NCI-H1092 (cell line): Measurements from ENCODE around the gene ADARB2.
A peak's percentile ranks its signal among the peaks of the same experiment; 100 is the strongest.

Experiments
- DNase-seq: peaks from one replicate; lab custom pipeline; 2025; lab: John Stamatoyannopoulos, UW

ADARB2 gene

GRCh38 chr10:1569208-1569607 is 168.1 kb downstream of the ADARB2 start:
- DNase-seq: no peak

GRCh38 chr10:1567742-1568495 is 169.4 kb downstream of the ADARB2 start:
- DNase-seq: no peak

GRCh38 chr10:1567152-1567551 is 170.2 kb downstream of the ADARB2 start:
- no peak for DNase-seq

DNA sequence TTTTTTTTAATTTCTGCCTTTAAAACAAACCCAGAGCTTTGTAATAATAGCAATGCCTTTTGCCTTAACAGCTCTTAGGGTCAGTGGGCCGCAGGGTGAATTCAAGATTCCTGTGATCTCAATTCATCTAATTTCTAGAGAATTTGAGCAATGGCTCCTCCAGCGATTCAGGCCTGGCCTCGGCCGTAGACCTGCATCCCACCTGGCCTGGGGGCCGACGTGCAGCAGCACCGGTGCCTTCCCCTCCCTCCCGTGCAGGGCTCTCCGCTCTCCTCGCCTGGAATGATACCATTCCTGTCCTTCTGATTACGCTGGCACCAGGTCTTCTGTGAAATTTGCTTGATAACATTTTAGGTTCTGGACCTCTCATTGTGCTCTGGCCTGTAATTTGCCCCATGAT is 172.5 kb downstream of the ADARB2 start:
- DNase-seq: no peak

DNA sequence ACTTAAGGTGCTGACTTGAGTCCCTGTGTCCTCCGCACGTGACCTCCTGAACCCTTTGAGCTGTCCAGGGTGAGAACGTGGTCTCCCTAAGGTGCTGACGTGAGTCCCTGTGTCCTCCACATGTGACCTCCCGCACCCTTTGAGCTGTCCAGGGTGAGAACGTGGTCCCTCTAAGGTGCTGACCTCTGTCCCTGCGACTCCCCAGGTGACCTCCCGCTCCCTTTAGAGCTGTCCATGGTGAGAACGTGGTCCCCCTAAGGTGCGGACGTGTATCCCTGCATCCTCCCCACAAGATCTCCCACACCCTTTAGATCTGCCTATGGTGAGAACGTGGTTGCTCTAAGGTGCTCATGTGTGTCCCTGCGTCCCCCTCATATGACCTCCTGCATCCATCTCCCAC is 174.3 kb downstream of the ADARB2 start:
- DNase-seq: no peak

- DNase-seq: no peak
Observed at GRCh38 chr10:1561731-1562337, 175.5 kb downstream of the ADARB2 start.

GRCh38 chr10:1560535-1561192 is 176.7 kb downstream of the ADARB2 start:
- no peak for DNase-seq

DNA sequence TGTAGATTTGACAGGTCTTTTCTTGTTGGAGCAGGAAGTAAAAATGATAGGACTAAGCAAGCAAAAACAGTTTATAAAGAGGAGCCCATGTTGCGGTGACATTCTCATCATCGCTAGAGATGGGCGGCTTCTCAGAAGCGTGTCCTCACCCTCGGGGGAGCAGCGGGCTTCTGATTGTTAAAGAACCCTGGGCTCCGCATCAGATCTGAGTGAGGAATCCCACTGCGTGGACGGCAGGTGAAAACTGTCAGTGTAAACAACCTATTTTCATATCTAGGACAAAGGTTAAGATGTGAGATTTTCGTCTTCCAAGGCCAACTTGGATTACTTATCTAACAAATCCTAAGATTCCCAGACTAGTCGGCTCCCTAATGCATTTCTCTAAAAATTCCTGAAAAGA is 177.6 kb downstream of the ADARB2 start:
- no peak for DNase-seq

DNA sequence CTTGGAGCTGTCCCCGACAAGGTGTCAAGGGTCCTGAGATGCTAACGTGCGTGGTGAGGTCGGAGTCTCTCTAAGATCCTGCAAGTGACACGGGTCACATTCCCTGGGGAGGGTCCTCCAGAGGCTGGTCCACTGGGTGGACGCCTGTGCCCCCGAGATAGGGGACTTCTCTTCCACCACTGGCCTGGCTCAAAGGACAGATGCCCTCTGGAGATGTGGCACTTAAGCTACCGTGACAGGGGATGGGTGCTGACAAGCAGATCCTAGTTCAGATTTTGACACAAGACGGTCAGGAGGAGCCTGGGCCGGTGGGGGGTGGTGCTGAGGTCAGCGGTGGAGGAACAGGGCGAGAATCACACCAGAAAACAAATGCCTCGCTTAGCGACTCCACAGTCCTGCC is 178.0 kb downstream of the ADARB2 start:
- no peak for DNase-seq

GRCh38 chr10:1558906-1559305 is 178.4 kb downstream of the ADARB2 start:
- DNase-seq: no peak

DNA sequence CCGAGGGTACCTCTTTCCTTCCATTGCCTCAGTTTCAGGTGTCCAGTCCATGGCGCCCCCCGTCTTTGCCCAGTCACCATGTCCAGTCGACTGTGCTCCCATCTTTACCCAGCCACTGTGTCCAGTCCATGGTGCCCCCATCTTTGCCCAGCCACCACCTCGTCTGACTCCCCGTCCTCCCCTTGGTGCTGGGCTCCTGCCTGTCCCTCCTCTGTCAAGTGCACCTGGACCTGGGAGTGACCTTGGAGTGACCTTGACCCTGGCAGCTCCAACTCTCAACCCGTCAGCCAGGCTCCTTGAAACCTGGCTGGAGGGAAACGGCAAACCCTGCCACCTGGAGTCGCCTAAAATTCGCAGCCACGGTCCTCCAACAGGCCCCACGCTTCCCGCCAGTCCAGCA is 180.2 kb downstream of the ADARB2 start:
- DNase-seq: no peak

GRCh38 chr10:1556496-1556895 is 180.8 kb downstream of the ADARB2 start:
- no peak for DNase-seq

GRCh38 chr10:1553951-1554350 is 183.4 kb downstream of the ADARB2 start:
- DNase-seq: no peak

DNA sequence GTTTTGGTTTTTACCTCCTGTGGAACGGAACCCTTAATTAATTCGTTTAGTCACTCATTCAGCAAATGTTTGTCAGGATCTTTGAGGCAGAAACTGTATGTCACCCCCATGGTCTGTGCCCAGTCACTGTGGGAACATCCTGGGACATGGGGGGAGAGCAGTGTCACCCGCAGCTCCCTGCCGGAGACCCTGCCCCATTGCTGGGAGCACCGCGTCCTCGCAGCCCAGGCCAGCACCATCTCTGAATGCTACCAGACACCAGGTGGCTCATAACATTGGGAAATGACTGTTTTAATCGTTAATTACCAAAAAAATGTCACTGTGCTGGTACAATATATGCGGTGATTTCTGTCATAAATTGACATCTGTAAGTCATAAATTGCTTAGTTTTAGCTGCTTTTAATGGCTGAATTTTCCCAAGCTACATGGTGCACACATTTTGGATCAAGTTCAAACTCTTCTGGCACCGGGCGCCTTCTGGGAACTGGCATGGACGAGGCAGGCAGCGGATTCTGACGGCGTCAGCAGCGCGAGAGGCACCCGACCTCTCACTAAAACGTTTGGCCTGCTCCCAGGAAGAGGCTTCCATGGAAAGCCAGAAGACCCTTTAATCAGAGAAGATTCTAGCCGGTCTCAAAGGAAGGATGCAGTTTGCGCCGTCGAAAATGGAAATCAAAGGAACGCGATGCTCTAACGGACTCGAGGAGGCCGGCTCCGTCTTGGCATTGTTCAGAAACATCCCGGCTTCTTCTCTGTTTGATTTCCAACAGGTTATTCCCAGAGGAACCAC is 184.2 kb downstream of the ADARB2 start:
- peak; percentile 76 for DNase-seq

GRCh38 chr10:1552406-1552805 is 184.9 kb downstream of the ADARB2 start:
- no peak for DNase-seq

GRCh38 chr10:1551636-1552338 is 185.5 kb downstream of the ADARB2 start:
- DNase-seq: peak; percentile 90

DNA sequence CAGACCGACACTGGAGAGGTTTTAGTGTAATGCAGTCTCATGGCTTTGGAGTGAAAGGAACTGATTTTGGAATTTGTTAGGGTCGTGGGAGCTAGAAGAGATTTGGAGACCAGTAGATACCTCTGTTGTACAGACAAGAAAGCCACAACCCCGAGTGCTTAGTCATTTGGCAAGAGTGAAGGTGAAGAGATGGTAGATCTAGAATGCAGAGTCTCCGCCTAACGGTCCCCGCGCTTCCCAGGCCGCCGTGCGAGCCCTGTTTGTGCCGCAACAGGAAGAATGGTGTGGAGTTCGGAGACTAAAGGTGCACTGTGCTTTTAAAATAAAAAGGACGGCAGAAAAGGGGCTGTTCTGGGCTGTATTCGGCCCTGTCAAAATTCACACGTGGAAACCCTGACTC is 186.7 kb downstream of the ADARB2 start:
- no peak for DNase-seq

GRCh38 chr10:1550291-1550595 is 187.1 kb downstream of the ADARB2 start:
- DNase-seq: peak; percentile 89

DNA sequence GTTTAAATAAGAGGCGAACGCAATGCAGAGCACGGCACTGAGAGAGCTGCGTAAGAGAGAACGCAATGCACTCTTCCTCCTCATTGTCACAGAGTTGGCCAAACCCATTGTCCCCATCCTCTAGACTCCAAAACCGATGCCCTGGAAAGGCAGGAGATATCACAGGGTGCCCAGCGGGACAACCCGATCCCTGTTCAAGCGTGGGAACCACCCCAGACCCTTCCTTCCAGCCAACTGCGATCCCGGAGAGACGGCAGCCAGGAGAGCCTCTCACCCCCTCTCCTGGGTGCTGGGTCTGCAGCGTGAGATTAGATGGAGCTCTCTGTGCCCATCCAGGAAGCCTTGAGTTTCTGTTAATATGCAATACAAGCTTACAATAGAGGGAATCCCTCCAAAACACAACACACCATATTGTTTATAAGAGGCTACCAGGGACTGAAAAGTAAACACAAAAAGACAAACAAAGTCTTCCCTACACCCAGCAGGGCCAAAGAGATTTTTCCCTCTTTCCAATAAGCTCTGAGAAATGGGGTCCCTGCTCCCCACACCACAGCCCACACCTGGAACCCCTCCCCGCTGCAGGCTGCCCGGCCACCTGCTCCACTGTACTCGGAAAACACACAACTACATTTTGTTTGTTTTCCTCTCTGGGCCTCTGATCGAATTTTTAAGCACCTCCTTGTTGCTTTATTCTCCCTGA is 187.6 kb downstream of the ADARB2 start:
- DNase-seq: peak; percentile 89

GRCh38 chr10:1548596-1548995 is 188.7 kb downstream of the ADARB2 start:
- no peak for DNase-seq

DNA sequence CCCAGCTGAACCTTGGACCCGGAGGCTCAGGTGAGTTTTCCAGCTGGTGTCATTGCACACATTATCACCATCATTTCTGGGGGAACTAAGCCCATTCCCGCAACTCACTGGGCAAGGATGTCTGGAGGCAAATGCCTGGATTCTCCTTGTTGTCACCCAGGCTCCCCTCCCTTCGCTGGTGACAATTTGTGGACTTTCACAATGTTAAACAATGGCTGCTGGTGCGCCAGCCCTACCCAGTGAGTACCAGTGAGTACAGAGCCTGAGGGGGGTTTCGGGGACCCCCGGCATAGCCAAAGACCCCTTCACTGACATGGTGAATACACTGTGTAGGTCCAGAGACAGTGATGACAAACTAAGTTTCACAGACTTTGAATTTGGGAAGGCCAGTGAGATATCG is 189.2 kb downstream of the ADARB2 start:
- DNase-seq: no peak
